ENCODE results near the gene RETREG2.

GRCh38 chr2:219165058-219165911 is 12.8 kb upstream of the RETREG2 start:
- TF ChIP-seq ZFX (IDR thresholded peaks at IDR 0.05), result no peak
- no peak for TF ChIP-seq FOSL1 (IDR thresholded peaks at IDR 0.05; ENCODE audit: low read depth)
- no peak for TF ChIP-seq EZH2phosphoT487 (IDR thresholded peaks at IDR 0.05; ENCODE audit: borderline replicate concordance)
- no peak for TF ChIP-seq YY1 (IDR thresholded peaks at IDR 0.05; ENCODE audit: extremely low read depth, insufficient replicate concordance, low read depth, low read length)
- no peak for TF ChIP-seq POLR2AphosphoS5 (IDR thresholded peaks at IDR 0.05; ENCODE audit: low read depth, low read length)
- TF ChIP-seq ATF3 (IDR thresholded peaks at IDR 0.05), result no peak
- TF ChIP-seq, protein P1, sequence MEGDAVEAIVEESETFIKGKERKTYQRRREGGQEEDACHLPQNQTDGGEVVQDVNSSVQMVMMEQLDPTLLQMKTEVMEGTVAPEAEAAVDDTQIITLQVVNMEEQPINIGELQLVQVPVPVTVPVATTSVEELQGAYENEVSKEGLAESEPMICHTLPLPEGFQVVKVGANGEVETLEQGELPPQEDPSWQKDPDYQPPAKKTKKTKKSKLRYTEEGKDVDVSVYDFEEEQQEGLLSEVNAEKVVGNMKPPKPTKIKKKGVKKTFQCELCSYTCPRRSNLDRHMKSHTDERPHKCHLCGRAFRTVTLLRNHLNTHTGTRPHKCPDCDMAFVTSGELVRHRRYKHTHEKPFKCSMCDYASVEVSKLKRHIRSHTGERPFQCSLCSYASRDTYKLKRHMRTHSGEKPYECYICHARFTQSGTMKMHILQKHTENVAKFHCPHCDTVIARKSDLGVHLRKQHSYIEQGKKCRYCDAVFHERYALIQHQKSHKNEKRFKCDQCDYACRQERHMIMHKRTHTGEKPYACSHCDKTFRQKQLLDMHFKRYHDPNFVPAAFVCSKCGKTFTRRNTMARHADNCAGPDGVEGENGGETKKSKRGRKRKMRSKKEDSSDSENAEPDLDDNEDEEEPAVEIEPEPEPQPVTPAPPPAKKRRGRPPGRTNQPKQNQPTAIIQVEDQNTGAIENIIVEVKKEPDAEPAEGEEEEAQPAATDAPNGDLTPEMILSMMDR (IDR thresholded peaks at IDR 0.05 in 2 of 3, conservative IDR thresholded peaks at IDR 0.05 in 1 of 3; ENCODE audit: borderline replicate concordance in 1 of 3, insufficient read depth in 1 of 3, low read depth in 2 of 3, low read length in 2 of 3), result no peak
- TF ChIP-seq POLR2A (IDR thresholded peaks at IDR 0.05; ENCODE audit: borderline replicate concordance, extremely low read depth, insufficient read depth, insufficient read length), result no peak
- TF ChIP-seq ZBTB33 (IDR thresholded peaks at IDR 0.05; ENCODE audit: extremely low read depth, insufficient replicate concordance, low read length), result no peak
- TF ChIP-seq TCF7L2 (IDR thresholded peaks at IDR 0.05; ENCODE audit: borderline replicate concordance, extremely low read depth, insufficient read depth, insufficient read length), result no peak

Data from HCT116 (cell line).